Neural crest cell (in vitro differentiated cells): ENCODE results near the gene TSTD2. TPM values are rescaled to one million over a fixed set of nuclear protein-coding genes. Genes with fewer than 3 reads are reported as not detected.

Source experiments
- DNase-seq: peaks from one replicate; pipeline ENCODE4 v3.0.0; 2021; ENCODE audit warnings: low read depth, mixed read lengths, low spot score
- H3K27ac Mint-ChIP-seq: one replicate; pipeline ENCODE4 v1.8.0; 2021; ENCODE audit warnings: mild to moderate bottlenecking, mixed read lengths; ENCODE audit not compliant: unreplicated experiment
- H3K27me3 Mint-ChIP-seq: 2 replicates; pipeline ENCODE4 v1.8.0; 2021; ENCODE audit warnings: low read depth, mild to moderate bottlenecking, mixed read lengths
- H3K36me3 Mint-ChIP-seq: 2 replicates; pipeline ENCODE4 v1.8.0; 2021; ENCODE audit warnings: low read depth, mild to moderate bottlenecking, mixed read lengths
- H3K4me1 Mint-ChIP-seq: 2 replicates; pipeline ENCODE4 v1.8.0; 2021; ENCODE audit warnings: mixed read lengths
- H3K4me3 Mint-ChIP-seq: one replicate; pipeline ENCODE4 v1.8.0; 2021; ENCODE audit warnings: mild to moderate bottlenecking, mixed read lengths
- H3K9me3 Mint-ChIP-seq: 2 replicates; pipeline ENCODE4 v1.8.0; 2021; ENCODE audit warnings: mixed read lengths
- CTCF ChIP-seq: fragments of 200-600 bp; sonication (generic); conservative IDR thresholded peaks from 2 replicates; pipeline ENCODE4 v1.5.0; 2021; ENCODE audit warnings: antibody characterized with exemption, mild to moderate bottlenecking
- total RNA-seq: library from RNA; stranded (reverse); gene quantifications from 2 replicates; pipeline ENCODE4 v1.2.1, GENCODE V29; 2021

Gene TSTD2
- total RNA-seq, 1 donor from 2014 or later, result 24.4 TPM

GRCh38 chr9:97572196-97572891 is 60.8 kb downstream of the TSTD2 start:
- no peaks in the 10 kb centered on the region for H3K27me3 Mint-ChIP-seq
- no peaks in the 10 kb centered on the region for H3K4me1 Mint-ChIP-seq
- H3K36me3 Mint-ChIP-seq, result no peaks in the 10 kb centered on the region
- no peak overlapping the region for H3K27ac Mint-ChIP-seq
- no peak for TF ChIP-seq CTCF
- DNase-seq, result no peak
- no peaks in the 10 kb centered on the region for H3K9me3 Mint-ChIP-seq
- H3K4me3 Mint-ChIP-seq, result no peak overlapping the region

- Mint-ChIP-seq H3K36me3 (no peaks in the 10 kb centered on the region), H3K4me3 (no peak overlapping the region), H3K9me3 (no peaks in the 10 kb centered on the region), H3K27me3 (no peaks in the 10 kb centered on the region), H3K27ac (no peak overlapping the region), H3K4me1 (no peaks in the 10 kb centered on the region)
- no peak for TF ChIP-seq CTCF
- no peak for DNase-seq
These were observed 61.5 kb downstream of the TSTD2 start for GRCh38 chr9:97571664-97572063.

GRCh38 chr9:97570899-97571298 is 62.3 kb downstream of the TSTD2 start:
- Mint-ChIP-seq H3K4me1 (no peaks in the 10 kb centered on the region), H3K36me3 (no peaks in the 10 kb centered on the region), H3K4me3 (no peak overlapping the region), H3K9me3 (no peaks in the 10 kb centered on the region), H3K27me3 (no peaks in the 10 kb centered on the region), H3K27ac (no peak overlapping the region)
- TF ChIP-seq CTCF, result no peak
- no peak for DNase-seq

GRCh38 chr9:97568461-97569275 is 64.5 kb downstream of the TSTD2 start:
- H3K27me3 Mint-ChIP-seq, result no peaks in the 10 kb centered on the region
- no peaks in the 10 kb centered on the region for H3K4me1 Mint-ChIP-seq
- no peak for DNase-seq
- TF ChIP-seq CTCF, result no peak
- no peak overlapping the region for H3K4me3 Mint-ChIP-seq
- no peaks in the 10 kb centered on the region for H3K9me3 Mint-ChIP-seq
- no peaks in the 10 kb centered on the region for H3K36me3 Mint-ChIP-seq
- H3K27ac Mint-ChIP-seq, result no peak overlapping the region

- H3K9me3 Mint-ChIP-seq, result no peaks in the 10 kb centered on the region
- no peaks in the 10 kb centered on the region for H3K4me1 Mint-ChIP-seq
- TF ChIP-seq CTCF, result no peak
- H3K27me3 Mint-ChIP-seq, result no peaks in the 10 kb centered on the region
- H3K27ac Mint-ChIP-seq, result no peak overlapping the region
- no peak for DNase-seq
- no peak overlapping the region for H3K4me3 Mint-ChIP-seq
- H3K36me3 Mint-ChIP-seq, result no peaks in the 10 kb centered on the region
These were observed 65.3 kb downstream of the TSTD2 start for GRCh38 chr9:97567894-97568202.
